Testis (tissue), 2 donors: Measurements from ENCODE around the gene PHF13.

ENCODE experiments used
- CTCF ChIP-seq, 3 experiments: fragments of 450-650 bp in 2 of 3; fragments of 200-600 bp in 1 of 3; sonication (generic) in 1 of 3; IDR thresholded peaks; one replicate each; pipeline ENCODE4 v1.5.1; 2016 to 2019; ENCODE audit warnings: antibody characterized with exemption in 3 of 3, mild to moderate bottlenecking in 2 of 3, moderate library complexity in 1 of 3
- POLR2A ChIP-seq: fragments of 450-650 bp; IDR thresholded peaks from one replicate; pipeline ENCODE4 v1.6.1; 2017; ENCODE audit warnings: antibody characterized with exemption, mild to moderate bottlenecking, moderate library complexity

GRCh38 chr1:6624710-6625583 is 11.4 kb downstream of the PHF13 start, which contains the start of gene THAP3:
- no peak for TF ChIP-seq POLR2A
- TF ChIP-seq CTCF (IDR thresholded peaks at IDR 0.05), result no peak
